DOHH2 (cell line): ENCODE data around the gene RABIF.

Source experiments
- H3F3A ChIP-seq: fragments of 200-600 bp; sonication (generic), shearing (Covaris generic); 2 replicates; pipeline ENCODE4 v1.6.0; 2016; ENCODE audit warnings: antibody characterized with exemption, mild to moderate bottlenecking; ENCODE audit not compliant: control insufficient read depth, insufficient read depth
- H3K27ac ChIP-seq: fragments of 200-600 bp; sonication (generic); 2 replicates; pipeline ENCODE4 v1.5.1; 2014; ENCODE audit warnings: low read depth, mild to moderate bottlenecking, low read length, moderate library complexity
- H3K27me3 ChIP-seq: fragments of 200-600 bp; sonication (generic); 2 replicates; pipeline ENCODE4 v1.6.1; 2014; ENCODE audit warnings: mild to moderate bottlenecking, low read length, mixed read lengths; ENCODE audit not compliant: control insufficient read depth
- H3K36me3 ChIP-seq: fragments of 200-600 bp; sonication (generic); 2 replicates; pipeline ENCODE4 v1.6.1; 2014; ENCODE audit warnings: mild to moderate bottlenecking, low read length, moderate library complexity, mixed read lengths; ENCODE audit not compliant: control insufficient read depth
- H3K4me1 ChIP-seq: fragments of 200-600 bp; sonication (generic); 2 replicates; pipeline ENCODE4 v1.6.1; 2014; ENCODE audit warnings: mild to moderate bottlenecking, low read length, mixed read lengths; ENCODE audit not compliant: control insufficient read depth
- H3K4me2 ChIP-seq: fragments of 200-600 bp; sonication (generic); 2 replicates; pipeline ENCODE4 v1.6.0; 2014; ENCODE audit warnings: mild to moderate bottlenecking, low read length, moderate library complexity
- H3K4me3 ChIP-seq: fragments of 200-600 bp; sonication (generic); 2 replicates; pipeline ENCODE4 v1.5.1; 2014; ENCODE audit warnings: mild to moderate bottlenecking, low read length, mixed read lengths
- H3K79me2 ChIP-seq: fragments of 200-600 bp; sonication (generic); 2 replicates; pipeline ENCODE4 v1.6.1; 2014; ENCODE audit warnings: mild to moderate bottlenecking, low read length, mixed read lengths; ENCODE audit not compliant: control insufficient read depth
- H3K9me2 ChIP-seq: fragments of 200-600 bp; sonication (generic); replicated peaks from 2 replicates; pipeline ENCODE4 v1.6.1; 2014; ENCODE audit warnings: mild to moderate bottlenecking, low read length, mixed read lengths; ENCODE audit not compliant: control insufficient read depth
- H3K9me3 ChIP-seq: fragments of 200-600 bp; sonication (generic); 2 replicates; pipeline ENCODE4 v1.6.1; 2014; ENCODE audit warnings: antibody characterized with exemption, low read length, mixed read lengths; ENCODE audit not compliant: control insufficient read depth, insufficient read depth
- H4K20me1 ChIP-seq: fragments of 200-600 bp; sonication (generic); 2 replicates; pipeline ENCODE4 v1.6.0; 2014; ENCODE audit warnings: low read depth, mild to moderate bottlenecking, antibody characterized with exemption, low read length, moderate library complexity; ENCODE audit not compliant: control insufficient read depth, insufficient read depth
- CTCF ChIP-seq: fragments of 200-600 bp; sonication (generic); IDR thresholded peaks from one replicate; pipeline ENCODE4 v1.5.1; 2014; ENCODE audit warnings: antibody characterized with exemption, mild to moderate bottlenecking, low read depth, low read length; ENCODE audit not compliant: poor library complexity, severe bottlenecking
- EZH2phosphoT487 ChIP-seq: fragments of 200-600 bp; sonication (generic); IDR thresholded peaks from 2 replicates; pipeline ENCODE4 v1.6.1; 2017; ENCODE audit warnings: borderline replicate concordance, mild to moderate bottlenecking, antibody characterized with exemption, low read length, moderate library complexity, mixed read lengths

Gene RABIF

GRCh38 chr1:202880961-202881460 is 7.9 kb downstream of the RABIF start:
- Histone ChIP-seq H3K4me1 (no peaks in the 10 kb centered on the region), H3K27ac (no peak overlapping the region), H3F3A (no peaks in the 10 kb centered on the region), H3K9me2 (no peaks in the 10 kb centered on the region), H3K79me2 (peaks cover 32% of the 10 kb centered on the region), H3K27me3 (no peaks in the 10 kb centered on the region), H4K20me1 (no peaks in the 10 kb centered on the region), H3K9me3 (no peaks in the 10 kb centered on the region), H3K36me3 (peaks cover 27% of the 10 kb centered on the region), H3K4me3 (no peak overlapping the region), H3K4me2 (no peak overlapping the region)
- no peak for TF ChIP-seq EZH2phosphoT487
- TF ChIP-seq CTCF, result no peak

DNA sequence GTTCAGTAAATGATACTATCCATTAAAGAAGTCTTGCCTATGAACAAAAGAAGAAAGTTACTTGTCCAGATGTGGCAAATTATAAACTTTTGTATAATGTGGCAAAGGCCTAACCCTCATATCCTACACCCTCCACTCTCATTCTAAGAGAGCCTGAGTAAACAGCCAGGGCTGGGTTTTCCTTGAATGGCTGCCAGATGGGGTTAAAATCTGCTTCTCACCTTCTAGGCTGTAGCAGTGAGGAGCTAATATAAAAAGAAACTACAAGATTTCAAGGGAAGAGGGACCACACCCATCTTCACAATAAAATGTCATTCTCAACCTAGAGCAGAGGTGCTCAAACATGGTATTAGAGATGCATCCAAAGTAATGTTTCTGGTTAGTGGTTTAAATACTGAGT is 8.9 kb downstream of the RABIF start:
- Histone ChIP-seq H3K79me2 (peaks cover 23% of the 10 kb centered on the region), H3K9me2 (no peaks in the 10 kb centered on the region), H3K4me3 (no peak overlapping the region), H3F3A (no peaks in the 10 kb centered on the region), H3K9me3 (no peaks in the 10 kb centered on the region), H3K4me2 (no peak overlapping the region), H4K20me1 (no peaks in the 10 kb centered on the region), H3K27me3 (no peaks in the 10 kb centered on the region), H3K36me3 (peaks cover 27% of the 10 kb centered on the region), H3K4me1 (no peaks in the 10 kb centered on the region), H3K27ac (no peak overlapping the region)
- no peak for TF ChIP-seq EZH2phosphoT487
- TF ChIP-seq CTCF, result no peak

- no peaks in the 10 kb centered on the region for H3F3A ChIP-seq
- TF ChIP-seq EZH2phosphoT487 (no peak), CTCF (no peak)
- H3K27ac ChIP-seq, result no peak overlapping the region
- H4K20me1 ChIP-seq, result no peaks in the 10 kb centered on the region
- H3K79me2 ChIP-seq, result peaks cover 15% of the 10 kb centered on the region
- no peak overlapping the region for H3K4me3 ChIP-seq
- H3K9me3 ChIP-seq, result no peaks in the 10 kb centered on the region
- no peak overlapping the region for H3K4me2 ChIP-seq
- H3K9me2 ChIP-seq, result no peaks in the 10 kb centered on the region
- H3K27me3 ChIP-seq, result no peaks in the 10 kb centered on the region
- H3K36me3 ChIP-seq, result peaks cover 24% of the 10 kb centered on the region
- H3K4me1 ChIP-seq, result no peaks in the 10 kb centered on the region
Observed at GRCh38 chr1:202879128-202879527, 9.8 kb downstream of the RABIF start.
